SKM-1 (cell line): Measurements from ENCODE around the gene DNAJB9.

ENCODE experiments used
- DNase-seq: peaks from one replicate; lab custom pipeline; 2025; ENCODE audit not compliant: unreplicated experiment; lab: John Stamatoyannopoulos, UW

Gene DNAJB9

DNA sequence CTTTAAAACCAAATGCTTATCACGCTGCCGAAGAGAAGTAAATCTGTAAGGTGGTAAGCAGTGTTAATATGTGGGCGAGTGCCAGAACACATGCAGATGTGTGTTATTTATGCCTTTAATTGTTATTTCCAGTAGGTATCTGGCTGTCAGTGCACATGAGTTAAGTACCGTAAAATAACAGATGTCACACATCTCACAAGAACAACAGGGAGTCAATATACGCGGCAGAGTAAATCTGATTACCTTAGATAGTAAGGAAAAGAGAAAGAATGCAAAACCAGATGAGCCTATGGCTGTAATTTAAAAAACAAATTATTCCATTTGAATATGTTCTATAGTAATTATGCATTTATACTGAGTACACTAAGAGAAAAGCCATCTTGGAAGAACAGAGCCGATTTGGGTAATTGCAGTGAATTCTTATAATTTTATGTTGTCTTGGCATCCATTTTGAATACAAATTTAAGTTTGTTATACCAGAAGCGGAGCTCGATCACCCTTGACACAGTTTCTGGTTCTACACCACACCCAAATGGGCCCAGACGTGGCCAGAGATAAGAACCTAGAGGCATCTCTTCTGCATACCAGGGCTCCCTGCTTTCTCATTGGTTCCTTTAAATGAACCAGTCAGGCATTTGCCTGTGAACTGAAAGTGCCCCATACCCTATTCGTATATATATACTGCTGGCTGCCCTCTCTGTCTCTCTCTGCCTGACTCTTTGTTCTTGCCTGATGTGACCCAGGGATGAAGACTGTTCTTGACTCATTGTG, 34.8 kb downstream of the DNAJB9 start:
- no peak for DNase-seq

- no peak for DNase-seq
These were observed 36.0 kb downstream of the DNAJB9 start for GRCh38 chr7:108605559-108606201.

GRCh38 chr7:108609643-108610042, 40.0 kb downstream of the DNAJB9 start:
- DNase-seq: no peak

- no peak for DNase-seq
These were observed 41.6 kb downstream of the DNAJB9 start for GRCh38 chr7:108611268-108611667.

DNA sequence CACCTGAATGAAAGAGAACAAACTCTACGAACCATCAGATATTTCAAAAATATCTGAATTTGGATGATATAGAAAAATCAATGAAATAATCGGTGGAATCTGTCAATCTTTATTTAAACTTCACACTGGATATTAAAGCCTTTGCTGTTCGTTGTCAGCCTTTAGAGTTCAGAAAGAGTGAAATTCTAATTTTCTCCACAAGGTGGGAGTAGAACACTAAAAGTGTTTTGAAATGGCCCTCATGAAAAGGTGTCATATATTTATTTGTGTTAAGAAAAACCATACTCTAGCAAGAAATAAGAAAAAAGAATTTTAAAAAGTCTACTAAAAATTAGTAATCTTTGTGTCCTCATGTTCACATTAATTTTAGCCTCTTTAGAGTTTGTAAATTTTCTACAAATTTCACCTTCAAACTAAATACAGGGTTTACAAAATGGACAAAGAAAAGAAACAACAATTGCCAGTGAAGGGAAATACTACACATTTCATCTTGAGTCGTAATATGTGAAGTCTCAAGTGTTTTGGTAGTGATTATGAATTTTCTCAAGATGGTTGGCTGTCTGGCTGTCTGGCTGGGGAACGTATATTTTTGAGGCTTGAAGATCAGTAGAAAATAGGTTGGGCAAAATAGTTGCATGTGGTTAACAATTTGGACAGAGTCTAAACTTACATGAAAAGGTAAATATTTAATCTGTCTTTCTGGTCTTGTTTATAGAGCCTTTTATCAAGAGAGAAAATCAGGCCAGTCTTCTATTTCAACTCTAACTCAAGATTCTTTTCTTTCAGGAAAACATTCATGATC, 43.7 kb downstream of the DNAJB9 start:
- DNase-seq: peak; percentile 53

DNA sequence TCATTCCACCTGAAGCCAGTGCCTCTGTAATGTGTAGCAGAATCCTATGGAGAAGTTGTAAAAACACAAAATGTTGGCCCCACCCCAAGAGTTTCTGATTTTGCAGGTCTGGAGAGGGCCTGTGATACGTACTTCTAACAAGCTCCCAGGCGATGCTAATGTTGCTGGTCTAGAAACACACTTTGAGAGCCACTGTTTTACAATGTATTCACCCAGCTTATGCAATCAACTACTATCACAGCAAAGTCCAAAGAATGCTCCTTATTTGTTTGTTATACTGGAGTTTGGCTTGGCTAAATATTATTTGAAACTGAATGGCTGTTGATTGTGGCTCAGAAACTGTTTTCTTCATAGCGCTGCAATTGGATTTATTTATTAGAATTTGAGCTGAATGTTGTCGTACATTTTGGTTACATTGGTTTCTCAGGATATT, 44.3 kb downstream of the DNAJB9 start:
- no peak for DNase-seq

DNA sequence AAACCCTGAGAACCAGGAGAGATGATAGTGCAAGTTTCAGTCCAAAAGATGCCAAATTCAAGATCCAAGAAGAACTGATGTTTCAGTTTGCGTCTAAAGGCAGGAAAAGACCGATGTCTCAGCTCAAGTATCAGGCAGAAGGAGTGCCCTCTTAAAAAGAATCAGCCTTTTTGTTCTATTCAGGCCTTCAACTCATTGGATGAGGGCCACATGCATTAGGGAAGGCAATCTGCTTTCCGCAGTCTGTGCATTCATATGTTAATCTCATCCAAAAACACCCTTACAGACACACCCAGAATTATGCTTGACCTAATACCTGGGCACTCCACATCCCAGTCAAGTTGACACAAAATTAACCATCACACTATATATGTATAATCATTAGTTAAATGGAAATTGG, 45.2 kb downstream of the DNAJB9 start:
- DNase-seq: no peak

- DNase-seq: no peak
These were observed 48.4 kb downstream of the DNAJB9 start for GRCh38 chr7:108618056-108618455.

- DNase-seq: no peak
These were observed 53.5 kb downstream of the DNAJB9 start for GRCh38 chr7:108623220-108623619.
